GM21447 (cell line): ENCODE data around the gene ZNF683.
"Not testable (repeated sequence)": the region's sequence is repeated elsewhere in the genome, so short reads cannot be mapped to it uniquely, and the experiment has no call there.

ENCODE experiments used
- ATAC-seq: cut with Tn5 transposase; IDR thresholded peaks from one replicate; pipeline ENCODE4 v1.9.1; 2021; ENCODE audit not compliant: unreplicated experiment

Gene ZNF683

DNA sequence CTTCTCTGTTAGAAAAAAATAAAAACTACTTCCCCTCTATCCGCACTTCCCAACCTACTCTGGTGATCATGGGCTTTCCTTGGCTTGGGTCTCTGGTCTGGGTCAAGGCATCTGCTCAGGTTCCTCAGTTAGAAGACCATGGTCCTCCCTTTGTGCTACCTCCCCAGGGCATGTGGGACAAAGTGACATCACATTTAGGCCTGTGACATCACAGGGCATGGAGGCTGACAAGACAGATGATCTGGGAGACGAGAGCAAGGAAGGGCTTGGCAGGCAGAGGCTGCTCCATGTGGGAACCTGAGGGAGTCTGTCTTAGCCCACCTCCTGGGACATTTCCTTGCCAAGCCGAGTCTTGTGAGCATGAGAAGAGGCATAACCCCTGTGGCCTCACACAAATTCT, at the start of gene ZNF683:
Gene ZNF683, minus strand, starts transcription at position 140 of the 400 bp plus-strand sequence. CDS start 4,179 bp downstream, outside the sequence.
- not testable (repeated sequence) for ATAC-seq

DNA sequence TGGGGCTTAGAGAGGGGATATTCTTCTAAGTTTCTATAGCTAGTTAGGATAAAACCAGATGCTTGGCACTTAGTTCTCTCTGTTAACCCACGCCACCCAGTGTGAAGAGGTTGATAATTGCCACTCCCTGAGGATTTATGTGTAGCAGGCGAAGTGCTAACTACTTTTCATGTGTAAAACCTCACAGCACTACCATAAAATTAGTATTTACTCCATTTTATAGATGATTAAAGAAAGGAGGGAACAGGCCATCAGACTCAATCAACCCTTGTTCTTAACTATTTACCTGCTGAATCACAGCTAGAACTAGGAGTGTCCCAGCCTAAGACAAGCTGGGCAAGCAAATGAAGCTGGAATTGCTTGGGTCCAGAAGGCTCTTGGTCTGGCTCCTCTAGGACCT, 46.9 kb upstream of the ZNF683 start:
- ATAC-seq = no peak

DNA sequence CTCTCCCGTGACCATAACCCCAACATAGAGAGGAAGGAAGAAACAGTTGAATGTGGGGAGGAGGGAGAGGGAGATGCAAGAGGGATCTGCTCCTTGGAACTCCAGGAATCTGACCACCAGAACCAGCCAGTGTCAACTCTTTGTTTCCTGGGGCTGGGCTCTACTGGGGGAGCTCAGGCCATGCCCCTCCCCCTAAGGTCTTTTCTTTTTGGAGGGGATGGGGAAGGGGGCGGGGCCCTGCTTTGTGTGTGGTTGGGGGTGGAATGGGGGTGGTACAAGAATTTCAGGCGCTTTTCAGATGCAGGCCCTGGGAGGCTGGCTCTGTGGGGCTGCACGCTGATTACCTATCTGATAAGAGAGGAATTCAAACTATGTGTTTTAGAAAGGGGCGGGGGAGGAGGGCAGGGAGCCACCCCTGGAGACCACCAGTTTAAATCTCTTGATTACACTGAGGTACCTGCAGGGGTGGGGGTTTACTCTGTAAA, 46.4 kb upstream of the ZNF683 start:
- ATAC-seq = no peak

- no peak for ATAC-seq
Measured at GRCh38 chr1:26417111-26417759, 44.7 kb upstream of the ZNF683 start.

DNA sequence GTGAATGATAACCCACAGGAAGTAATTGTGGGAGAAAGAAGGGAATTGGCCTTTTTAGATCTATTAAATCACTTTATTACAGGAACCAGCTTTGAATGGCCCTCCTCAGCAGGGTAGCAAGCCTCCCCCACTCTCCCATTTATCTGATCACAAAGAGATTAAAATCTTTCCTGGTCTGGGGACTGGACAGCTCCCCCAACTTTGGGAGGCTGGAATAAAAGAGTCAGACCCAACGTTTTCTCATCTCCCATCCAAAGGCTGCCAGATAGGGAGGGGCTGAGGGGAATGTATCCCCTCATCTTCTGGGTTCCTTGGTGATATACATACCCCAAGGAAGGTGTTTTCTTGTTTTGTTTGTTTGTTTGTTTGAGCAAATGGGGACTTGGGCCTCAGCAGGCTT, 40.5 kb upstream of the ZNF683 start:
- no peak for ATAC-seq

GRCh38 chr1:26412180-26412840, 39.8 kb upstream of the ZNF683 start:
- ATAC-seq = no peak

- ATAC-seq = no peak
Measured at GRCh38 chr1:26411624-26412074, 39.1 kb upstream of the ZNF683 start.

DNA sequence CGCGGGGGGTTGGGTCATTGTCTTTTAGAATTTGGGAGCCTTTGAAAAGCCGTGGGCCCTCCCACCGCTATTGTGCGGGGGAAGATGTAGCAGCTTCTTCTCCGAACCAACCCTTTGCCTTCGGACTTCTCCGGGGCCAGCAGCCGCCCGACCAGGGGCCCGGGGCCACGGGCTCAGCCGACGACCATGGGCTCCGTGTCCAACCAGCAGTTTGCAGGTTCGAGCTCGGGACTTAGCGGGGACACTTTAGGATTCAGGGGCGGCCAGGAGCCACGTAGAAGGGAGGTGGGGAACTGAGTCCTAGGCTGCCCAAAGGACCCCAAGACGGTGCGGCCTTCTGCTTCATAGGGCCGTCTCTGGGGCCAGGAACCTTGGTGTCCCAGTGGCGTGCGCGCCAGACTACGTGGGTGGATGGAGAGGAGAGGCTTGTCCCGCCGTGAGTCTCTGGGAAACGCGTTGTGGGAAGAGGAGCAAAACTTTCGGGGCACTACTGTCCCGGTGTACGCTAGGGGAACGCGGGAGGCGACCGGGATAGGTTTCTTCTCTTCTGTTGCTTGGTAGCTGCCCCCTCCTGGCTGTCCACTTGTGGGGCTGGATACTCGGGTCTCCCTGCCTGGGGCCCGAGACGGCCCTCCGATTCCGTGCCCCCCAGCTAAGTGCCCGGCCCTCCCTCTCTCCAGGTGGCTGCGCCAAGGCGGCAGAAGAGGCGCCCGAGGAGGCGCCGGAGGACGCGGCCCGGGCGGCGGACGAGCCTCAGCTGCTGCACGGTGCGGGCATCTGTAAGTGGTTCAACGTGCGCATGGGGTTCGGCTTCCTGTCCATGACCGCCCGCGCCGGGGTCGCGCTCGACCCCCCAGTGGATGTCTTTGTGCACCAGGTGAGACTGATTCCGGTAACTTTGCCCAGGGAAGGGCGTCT, 38.4 kb upstream of the ZNF683 start, which contains the start of gene LIN28A:
Gene LIN28A, plus strand, starts transcription at position 112 of the 918 bp plus-strand sequence. Its CDS starts 75 bp downstream, at position 187.
- no peak for ATAC-seq

GRCh38 chr1:26409191-26409807, 36.7 kb upstream of the ZNF683 start:
- ATAC-seq = no peak

DNA sequence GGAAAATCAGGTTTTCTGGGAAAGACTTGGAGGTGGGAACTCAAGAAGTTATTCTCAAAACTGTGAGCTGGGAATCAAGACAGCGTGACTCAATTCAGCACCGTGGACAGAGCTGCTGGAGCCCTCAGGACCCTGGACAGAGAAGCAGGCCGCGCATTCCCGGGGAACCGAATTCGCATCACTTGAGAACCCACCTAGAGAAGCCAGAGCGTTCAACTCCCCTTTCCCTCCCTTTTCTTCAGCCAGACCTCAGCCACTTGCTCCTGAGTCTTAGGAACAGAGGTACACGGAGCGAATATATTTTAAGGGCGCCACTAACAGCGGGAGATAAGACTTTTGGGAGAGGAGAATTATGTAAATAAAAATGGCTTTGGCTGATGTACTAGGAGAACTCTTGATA, 36.1 kb upstream of the ZNF683 start:
- ATAC-seq = no peak

DNA sequence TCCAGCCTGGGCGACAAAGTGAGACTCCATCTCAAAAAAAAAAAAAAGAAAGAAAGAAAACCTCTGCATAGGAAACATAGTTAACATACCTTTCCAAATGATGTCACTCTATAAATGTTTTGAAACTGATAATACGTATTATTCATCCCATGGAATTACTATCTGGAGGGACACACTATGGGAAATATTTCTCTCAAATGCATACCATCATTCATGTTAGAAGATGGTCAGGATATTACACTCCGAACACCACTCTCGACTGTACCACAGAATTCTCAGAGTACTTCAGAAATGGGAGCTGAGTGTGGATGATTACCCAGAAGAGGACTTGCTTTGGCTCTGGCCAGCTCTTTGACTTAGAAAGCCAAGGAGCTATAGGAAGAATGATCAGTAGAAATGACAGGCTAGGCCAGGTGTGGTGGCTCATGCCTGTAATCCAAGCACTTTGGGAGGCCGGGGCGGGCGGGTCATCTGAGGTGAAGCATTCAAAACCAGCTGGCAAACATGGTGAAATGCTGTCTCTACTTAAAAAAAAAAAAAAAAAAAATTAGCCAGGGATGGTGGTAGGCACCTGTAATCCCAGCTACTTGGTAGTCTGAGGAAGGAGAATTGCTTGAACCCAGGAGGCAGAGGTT, 32.8 kb upstream of the ZNF683 start:
- no peak for ATAC-seq

DNA sequence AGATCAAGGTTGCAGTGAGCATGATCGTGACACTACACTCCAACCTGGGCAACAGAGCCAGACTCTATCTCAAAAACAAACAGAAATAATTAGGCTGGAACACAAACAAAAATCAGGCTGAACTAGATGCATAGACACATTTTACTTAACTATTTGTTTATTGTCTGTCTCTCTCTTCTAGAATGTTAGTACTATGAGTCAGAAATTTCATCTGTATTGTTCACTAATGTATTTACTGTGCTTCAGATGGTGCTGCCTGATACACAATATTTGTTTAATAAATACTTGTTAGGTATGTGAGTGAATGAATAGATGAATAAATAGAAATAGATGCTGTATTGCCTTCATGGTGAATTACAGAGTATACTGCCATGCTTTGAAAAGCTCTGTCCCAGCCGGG, 32.1 kb upstream of the ZNF683 start:
- ATAC-seq = no peak

DNA sequence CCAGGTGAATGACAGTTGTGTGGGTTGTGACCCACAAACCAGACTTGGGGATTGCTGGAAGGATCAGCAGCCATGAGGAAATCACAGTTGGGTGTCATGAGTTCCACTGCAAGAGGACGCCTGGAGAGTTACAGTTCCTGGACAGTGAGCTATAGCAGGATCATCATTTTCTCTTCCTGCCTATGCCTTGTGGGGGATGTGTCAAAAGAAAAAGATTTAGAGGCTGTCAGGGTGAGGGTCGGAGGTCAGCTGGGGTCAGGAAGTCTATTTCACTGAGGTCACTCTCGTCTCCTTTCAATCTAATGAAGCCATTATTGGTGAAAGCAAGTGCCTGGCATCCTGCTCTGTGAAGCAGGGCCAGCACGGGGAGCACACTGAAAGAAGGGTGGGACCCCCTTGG, 31.1 kb upstream of the ZNF683 start:
- no peak for ATAC-seq

DNA sequence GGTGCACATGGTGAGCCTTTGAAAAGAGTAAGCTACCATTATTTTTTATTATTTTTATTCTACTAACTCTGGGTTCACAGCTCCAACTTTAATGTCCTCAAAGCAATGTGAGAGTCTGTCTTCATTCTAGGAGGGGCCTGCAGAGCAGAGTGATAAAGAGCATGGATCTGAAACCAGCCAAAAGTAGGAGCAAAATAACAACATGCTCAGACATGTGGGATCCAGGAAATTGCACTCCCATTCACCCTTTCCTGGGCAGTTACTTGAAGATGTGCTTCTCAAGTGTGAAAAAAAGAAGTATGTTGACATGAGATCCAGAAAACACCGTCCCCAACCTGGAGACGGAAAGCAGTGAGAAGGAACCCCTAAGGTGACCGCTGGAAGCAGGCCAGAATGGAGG, 29.3 kb upstream of the ZNF683 start:
- ATAC-seq = no peak

GRCh38 chr1:26399034-26399433, 26.5 kb upstream of the ZNF683 start:
- no peak for ATAC-seq

DNA sequence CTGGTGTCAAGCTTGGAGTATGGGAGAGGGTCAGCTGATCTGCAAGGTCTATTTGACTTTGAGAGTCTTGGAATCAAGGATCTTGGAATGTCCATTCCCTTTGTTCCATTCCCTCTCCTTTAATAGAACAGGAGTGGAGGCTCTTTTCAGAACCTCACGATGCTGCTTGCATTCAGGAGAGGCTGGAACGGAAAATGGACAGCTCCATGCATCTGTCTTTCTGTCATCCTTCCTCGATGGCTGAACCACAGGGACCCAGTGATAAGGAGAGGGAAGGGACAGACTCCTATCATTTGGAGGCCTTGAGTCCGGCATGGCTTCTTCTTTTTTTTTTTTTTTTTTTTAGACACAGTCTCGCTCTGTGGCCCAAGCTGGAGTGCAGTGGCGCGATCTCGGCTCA, 23.2 kb upstream of the ZNF683 start:
- no peak for ATAC-seq

- no peak for ATAC-seq
Measured at GRCh38 chr1:26391450-26391849, 18.9 kb upstream of the ZNF683 start.

DNA sequence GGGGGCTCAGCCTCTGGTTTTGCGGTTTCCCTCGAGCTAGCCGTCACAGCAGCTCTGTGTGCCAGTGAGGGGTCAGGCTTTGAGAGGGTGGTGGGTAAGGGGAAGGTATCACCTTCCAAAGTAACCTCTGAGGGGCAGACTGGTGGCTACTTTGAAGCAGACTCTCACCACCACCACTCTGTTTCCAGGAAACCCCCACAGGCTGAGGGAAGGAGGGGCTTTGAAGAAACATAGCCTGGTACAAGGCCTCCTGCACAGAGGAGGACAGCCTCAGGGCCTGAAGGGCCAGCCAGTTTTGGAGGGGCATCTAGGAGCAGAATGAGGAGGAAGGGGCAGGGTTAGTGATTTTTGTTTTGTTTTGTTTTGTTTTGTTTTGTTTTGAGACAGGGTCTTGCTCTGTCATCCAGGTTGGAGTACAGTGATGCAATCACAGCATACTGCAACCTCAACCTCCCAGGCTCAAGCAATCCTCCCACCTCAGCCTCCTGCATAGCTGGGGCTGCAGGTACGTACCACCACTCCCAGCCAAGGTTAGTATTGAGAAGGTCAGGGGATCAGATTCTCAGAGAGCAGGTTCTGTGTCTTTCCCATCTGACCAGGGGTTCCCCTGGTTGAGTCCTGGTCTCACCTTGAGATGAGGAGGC, 17.2 kb upstream of the ZNF683 start:
- no peak for ATAC-seq

- no peak for ATAC-seq
Measured at GRCh38 chr1:26388791-26389445, 16.4 kb upstream of the ZNF683 start.
